HG03565 (cell line): ENCODE results near the gene GABRD.

Source experiments
- ATAC-seq: cut with Tn5 transposase; IDR thresholded peaks from one replicate; pipeline ENCODE4 v1.9.1; 2021; ENCODE audit warnings: mild to moderate bottlenecking, moderate library complexity; ENCODE audit not compliant: unreplicated experiment

Gene GABRD

DNA sequence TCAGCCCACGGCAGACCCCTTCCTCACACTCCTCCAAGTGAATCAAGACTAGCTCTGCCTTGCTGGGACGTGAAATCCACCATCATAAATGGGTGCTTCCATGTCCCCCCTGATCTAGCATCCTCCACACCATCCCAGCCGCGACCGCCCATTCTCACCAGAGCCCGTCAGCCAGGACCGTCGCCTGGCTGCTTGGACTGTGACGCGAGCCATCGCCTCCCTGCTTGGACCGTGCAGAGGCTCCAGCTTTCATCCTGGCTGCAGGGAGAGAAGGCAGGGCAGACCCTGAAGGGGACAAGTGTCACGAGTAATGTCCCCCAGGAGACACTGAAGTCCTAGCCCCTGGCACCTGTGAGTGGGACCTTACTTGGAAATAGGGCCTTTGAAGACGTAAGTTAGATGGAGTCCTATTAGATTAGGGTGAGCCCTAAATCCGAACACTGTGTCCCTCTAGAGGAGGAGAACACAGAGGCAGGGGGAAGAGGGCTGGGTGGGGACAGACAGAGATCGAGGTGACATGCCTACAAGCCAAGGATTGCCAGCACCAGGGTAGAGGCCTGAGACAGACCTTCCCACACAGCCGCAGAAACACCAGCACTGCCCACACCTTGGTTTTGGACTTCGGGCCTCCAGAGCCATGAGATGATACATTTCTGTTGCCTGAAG lies 18.3 kb downstream of the GABRD start:
- ATAC-seq: no peak

DNA sequence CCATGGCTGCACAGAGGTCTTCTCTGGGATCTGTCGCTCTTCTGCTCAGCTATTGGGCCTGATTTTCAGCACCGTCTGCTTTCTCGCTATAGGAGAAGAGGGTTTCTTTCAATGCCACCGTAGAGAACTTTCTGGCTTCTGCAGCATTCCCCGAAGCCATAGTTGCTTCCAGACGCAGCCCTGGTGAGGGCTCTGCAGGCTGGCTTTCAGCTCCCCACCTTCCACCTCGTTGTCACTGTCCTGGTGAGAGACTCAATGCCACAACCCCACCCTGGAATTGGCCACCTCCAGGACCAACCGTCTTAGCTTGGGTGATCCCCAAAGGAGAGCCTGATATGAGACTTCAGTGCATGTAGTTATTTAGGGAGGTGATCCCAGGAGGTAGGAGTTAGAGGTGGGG lies 19.1 kb downstream of the GABRD start:
- no peak for ATAC-seq

- ATAC-seq: no peak
Measured at GRCh38 chr1:2039251-2039650, 20.1 kb downstream of the GABRD start.

- no peak for ATAC-seq
Measured at GRCh38 chr1:2041305-2041704, 22.2 kb downstream of the GABRD start.

- ATAC-seq: no peak
Measured at GRCh38 chr1:2041887-2042286, 22.7 kb downstream of the GABRD start.

DNA sequence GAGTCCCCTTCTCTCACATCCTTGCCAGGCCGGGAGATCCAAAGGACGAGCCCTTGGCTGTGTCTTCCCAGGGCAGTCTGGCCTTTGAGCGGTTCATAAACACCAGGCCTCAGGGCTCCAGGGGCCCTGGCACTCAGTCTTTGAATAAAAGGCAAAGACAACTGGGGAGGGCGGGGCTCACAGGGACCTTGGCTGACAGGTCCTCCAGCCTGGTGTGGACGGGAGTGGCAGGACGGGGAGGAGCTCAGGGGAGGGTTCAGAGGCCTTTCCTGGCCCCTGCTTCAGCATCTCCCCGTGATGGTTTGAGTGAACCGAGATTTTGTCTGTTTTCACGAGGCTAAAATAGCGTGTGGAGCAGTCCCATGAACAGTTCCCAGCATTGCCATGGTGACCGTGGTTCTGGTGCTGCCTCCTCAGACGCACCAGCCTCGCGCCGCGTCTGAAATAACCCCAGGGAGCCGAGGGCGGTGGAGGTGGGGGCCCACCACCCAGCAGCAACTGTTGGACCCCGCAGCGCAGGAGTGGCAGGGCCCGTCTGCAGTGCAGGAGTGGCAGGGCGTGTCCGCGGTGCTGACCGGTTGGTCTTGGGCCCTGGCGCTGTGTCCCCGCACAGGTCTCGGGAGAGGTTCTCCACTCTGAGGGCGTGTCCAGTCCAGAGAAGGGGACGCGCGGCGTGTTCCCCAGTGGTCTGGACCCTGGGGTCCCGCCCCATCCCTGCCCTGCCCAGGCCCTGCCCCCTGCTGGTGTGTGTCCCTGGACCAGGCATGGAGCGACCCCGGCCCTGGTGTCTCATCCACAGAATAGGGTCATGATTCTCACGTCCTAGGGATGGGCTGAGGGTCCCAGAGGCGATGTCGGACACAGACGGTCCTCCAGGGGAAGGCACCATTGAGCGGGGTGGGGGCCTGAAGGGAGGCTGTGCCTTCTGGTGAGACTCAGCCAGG lies 24.0 kb downstream of the GABRD start:
- ATAC-seq: no peak

DNA sequence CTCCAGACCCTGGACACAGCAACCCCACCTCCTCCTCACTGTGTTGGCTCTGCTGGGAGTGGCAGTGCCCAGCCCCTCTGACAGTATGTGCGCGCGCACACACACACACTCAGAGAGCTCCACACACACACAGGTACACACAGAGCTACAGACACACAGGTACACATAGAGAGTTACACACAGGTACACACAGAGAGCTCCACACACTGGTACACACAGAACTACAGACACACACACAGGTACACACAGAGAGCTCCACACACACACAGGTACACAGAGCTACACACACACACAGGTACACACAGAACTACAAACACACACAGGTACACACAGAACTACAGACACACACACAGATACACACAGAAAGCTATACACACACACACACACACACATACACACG lies 24.7 kb downstream of the GABRD start:
- no peak for ATAC-seq

DNA sequence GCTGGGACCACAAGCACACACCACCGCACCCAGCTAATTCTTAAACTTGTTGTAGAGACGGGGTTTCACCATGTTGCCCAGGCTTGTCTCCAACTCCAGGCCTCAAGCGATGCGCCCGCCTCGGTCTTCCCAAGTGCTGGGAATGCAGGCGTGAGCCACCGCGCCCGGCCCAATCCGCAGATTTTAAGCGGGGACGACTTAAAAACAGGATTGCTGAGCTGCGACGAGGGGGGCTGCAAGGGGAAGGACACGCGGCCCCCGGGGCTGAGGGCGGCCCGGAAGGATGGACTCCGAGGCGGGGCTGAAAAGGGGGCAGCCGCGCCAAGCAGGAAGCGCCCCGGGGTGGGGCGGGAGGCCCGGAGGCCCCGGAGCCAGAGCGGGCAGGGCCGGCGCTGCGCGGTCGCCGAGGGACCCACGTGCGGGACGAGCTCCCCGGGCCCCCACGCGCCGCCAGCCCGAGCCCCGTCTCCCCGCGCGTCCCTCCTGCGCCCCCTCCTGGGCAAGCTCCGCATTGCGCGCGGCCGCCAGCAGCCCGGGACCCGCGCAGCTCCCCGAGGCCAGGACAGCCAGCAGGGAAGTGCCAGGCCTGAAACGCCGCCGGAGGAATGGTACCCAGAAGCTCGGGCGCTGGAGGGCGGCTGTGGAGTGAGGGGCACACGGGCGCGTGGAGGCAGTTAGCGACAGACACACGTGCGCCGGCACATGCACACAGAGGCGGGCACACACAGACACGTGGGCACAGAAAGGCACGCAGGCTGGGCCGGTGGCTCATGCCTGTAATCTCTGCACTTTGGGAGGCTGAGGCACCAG lies 25.6 kb downstream of the GABRD start:
- ATAC-seq: no peak

GRCh38 chr1:2045468-2046173 lies 26.5 kb downstream of the GABRD start:
- no peak for ATAC-seq

DNA sequence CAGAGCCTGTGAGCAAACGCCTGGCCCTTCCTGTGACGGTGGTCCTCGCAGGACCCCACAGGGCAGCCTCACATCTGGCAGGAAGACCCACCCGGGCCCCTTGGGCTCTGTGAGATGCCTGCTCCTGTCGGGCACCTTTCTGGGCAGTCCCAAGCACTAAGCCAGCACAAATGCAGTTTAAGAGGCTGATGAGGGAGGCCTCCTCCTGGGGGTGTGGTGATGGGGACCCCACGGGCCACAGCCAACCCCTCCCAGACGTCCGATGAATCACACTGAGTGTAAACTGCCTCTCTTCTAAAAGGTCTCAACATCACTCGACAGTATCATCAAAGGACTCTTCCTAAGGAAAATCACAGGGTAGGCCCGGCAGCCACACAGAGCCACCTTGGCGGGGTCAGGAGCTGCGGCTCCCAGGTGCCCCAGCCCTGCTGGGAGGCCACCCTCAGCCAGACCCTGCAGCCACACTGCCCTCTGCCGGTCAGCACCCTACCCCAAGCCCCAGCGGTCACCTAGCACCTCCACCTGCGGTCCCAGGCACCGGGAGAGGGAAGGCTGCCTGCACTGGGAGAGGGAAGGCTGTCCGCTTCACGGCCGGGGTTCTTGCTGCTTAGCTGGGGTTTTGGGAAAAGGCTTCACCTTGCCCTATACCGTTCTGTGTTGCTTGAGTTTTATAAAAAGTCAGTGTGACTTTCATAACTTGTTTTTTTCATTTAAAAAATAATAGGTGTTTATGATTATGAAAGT lies 27.2 kb downstream of the GABRD start:
- ATAC-seq: no peak

- no peak for ATAC-seq
Measured at GRCh38 chr1:2046953-2047748, 28.0 kb downstream of the GABRD start.

DNA sequence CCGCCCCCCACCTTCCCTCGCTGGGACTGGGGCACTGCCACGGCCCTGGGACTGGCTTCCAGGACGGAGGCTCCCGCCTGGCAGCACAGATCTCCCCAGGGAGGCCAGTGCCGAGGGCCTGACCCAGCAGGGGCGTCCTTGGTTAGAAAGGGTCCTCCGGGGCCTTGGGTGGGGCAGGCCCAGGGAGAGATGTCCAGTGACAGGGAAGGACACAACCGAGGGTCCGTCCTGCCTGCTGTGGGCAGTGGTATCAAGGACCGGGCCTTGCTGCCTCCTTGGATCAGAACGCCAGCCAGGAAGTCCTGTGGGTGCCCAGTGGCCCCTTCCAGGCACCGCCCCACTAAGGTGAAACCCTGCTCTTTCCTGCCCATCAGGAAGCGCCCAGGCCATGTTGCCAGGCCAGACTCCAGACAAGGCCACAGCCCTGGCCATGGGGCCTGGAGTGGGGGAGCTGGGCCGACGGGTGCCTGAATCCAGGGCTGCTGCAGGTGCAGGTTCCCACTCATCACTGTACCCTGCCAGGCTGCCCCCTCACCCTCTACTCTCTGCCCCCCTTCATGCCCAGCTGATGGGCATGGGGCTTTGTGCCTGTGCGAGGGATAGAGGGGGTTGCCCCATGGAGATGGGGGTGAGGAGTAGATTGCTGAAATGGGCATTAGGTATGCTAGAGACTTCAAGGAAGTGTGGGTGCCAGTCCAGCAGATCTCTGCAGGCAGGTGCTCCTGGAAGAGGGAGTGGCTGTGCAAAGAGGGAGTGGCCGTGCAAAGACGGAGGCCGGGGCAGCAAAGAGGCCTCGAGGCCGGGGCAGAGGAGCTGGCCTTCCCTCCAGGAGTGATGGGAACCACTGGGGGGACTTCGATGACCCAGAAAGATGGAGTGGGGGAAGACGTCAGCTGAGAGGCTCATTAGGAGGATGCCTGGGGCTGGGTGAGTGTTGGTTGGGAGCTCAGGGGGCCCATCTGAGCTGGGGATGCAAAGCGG lies 28.9 kb downstream of the GABRD start:
- no peak for ATAC-seq

- ATAC-seq: no peak
Measured at GRCh38 chr1:2049225-2049717, 30.1 kb downstream of the GABRD start.

DNA sequence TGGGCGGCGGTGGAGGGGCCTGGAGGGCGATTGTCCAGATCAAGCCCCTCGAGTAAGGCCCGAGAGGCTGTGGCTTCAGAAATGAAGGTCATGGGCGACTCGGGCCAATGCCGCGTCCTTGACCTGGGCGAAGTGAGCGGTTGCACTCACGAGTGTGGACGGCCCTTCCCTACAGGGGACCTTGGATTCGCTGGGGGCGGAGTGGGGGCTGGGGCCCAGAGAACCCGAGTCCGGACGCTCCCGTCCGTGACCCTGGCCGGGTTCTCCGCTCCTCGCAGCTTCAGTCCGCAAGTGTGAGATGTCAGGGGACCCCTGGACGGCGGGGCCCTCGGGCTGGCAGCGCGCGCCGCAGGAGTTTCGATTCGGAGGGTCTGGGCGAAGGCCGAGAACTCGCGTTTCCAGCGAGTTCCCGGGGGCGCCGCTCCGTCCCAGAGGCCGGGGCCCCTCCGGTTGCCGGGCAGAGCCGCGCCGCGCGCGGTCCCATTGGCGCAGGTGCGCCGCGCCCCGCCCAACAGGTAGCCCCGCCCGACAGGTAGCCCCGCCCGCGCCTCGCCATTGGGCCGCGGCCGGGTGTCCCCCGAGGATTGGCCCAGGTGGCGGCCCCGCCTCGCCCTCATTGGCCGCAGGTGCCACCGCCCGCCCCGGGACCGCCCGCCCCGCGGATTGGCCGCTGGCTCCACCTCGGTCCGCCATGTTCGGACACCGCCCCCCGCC lies 30.7 kb downstream of the GABRD start, which contains the start of gene PRKCZ:
PRKCZ (plus strand) TSS at position 694 of the 714 bp plus-strand sequence. CDS start 220 bp downstream, outside the sequence.
- ATAC-seq: peak; percentile 49

DNA sequence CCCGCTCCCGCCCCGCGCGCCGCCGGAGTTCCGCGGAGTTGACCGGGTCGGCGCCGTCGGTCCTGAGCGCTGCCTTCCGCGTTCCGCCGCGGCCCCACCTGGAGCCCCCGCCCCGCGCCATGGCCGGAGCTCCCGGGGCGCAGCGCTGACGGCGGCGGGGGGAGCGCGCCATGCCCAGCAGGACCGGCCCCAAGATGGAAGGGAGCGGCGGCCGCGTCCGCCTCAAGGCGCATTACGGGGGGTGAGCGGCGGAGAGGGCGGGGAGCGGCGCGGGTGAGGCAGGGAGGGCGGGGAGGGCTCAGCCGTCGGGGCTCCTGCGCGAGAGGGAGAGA lies 31.3 kb downstream of the GABRD start:
- ATAC-seq: no peak

GRCh38 chr1:2050793-2051682 lies 31.9 kb downstream of the GABRD start:
- ATAC-seq: no peak
